H1 (cell line): ENCODE measurements around the gene GRAMD4. TPM values are rescaled to one million over a fixed set of nuclear protein-coding genes. Genes with fewer than 3 reads are reported as not detected.

Experiments used
- CTCF ChIA-PET: fragments of 300-600 bp; sonication (Branson Sonifier 250); formaldehyde crosslinking; loops from one replicate; lab custom pipeline; 2021; ENCODE audit not compliant: partially characterized antibody; lab: Charles Lee
- POLR2A ChIA-PET: fragments of 300-600 bp; sonication (Branson Sonifier 250); formaldehyde crosslinking; loops from one replicate; lab custom pipeline; 2021; ENCODE audit warnings: inconsistent platforms; ENCODE audit not compliant: partially characterized antibody; lab: Charles Lee
- DNase-seq, 2 experiments: peaks; one replicate each; pipeline versions ENCODE4 v3.0.0 to v3.0.0-alpha.2; 2010 to 2022; ENCODE audit warnings: low spot score in 2 of 2, low read depth in 1 of 2, mixed read lengths in 1 of 2
- FAIRE-seq: peaks from 2 replicates; lab custom pipeline; 2011; peaks lifted over from hg19 to GRCh38; lab: Jason Lieb, UNC
- H2AFZ ChIP-seq: 2 replicates; pipeline ENCODE4 v1.8.1; 2012; ENCODE audit warnings: low read length, inconsistent platforms
- H2AK5ac ChIP-seq: 2 replicates; pipeline ENCODE4 v1.6.1; 2013; ENCODE audit warnings: low read depth, low read length
- H2BK120ac ChIP-seq: replicated peaks from 2 replicates; pipeline ENCODE3; 2013; ENCODE audit warnings: low read depth, low read length, inconsistent platforms
- H2BK12ac ChIP-seq: 2 replicates; pipeline ENCODE4 v1.6.1; 2013; ENCODE audit warnings: low read depth, low read length
- H2BK15ac ChIP-seq: 2 replicates; pipeline ENCODE4 v1.6.1; 2013; ENCODE audit warnings: low read length
- H2BK20ac ChIP-seq: 2 replicates; pipeline ENCODE4 v1.6.1; 2013; ENCODE audit warnings: low read length
- H2BK5ac ChIP-seq: 2 replicates; pipeline ENCODE4 v1.6.1; 2013; ENCODE audit warnings: low read depth, low read length
- H3K14ac ChIP-seq: 2 replicates; pipeline ENCODE4 v1.6.1; 2013; ENCODE audit warnings: inconsistent platforms; ENCODE audit not compliant: insufficient read length
- H3K18ac ChIP-seq: 2 replicates; pipeline ENCODE4 v1.6.1; 2013; ENCODE audit warnings: low read length; ENCODE audit errors: extremely low read depth
- H3K23ac ChIP-seq: 2 replicates; pipeline ENCODE4 v1.6.1; 2013; ENCODE audit warnings: inconsistent platforms; ENCODE audit not compliant: insufficient read length
- H3K23me2 ChIP-seq: 2 replicates; pipeline ENCODE4 v1.6.1; 2013; ENCODE audit warnings: low read depth, low read length
- H3K27ac ChIP-seq: 2 replicates; pipeline ENCODE4 v1.6.1; 2011; ENCODE audit warnings: low read depth, low read length, inconsistent platforms
- H3K27me3 ChIP-seq, 4 experiments: replicated peaks in 1 of 4; 1 replicate in 1 of 4; 2 replicates in 3 of 4; pipeline versions ENCODE4 v1.6.1 to v1.8.1; 2011 to 2013; ENCODE audit warnings: low read length in 3 of 4, mild to moderate bottlenecking in 3 of 4, inconsistent platforms in 2 of 4, mixed read lengths in 2 of 4, moderate library complexity in 1 of 4; ENCODE audit not compliant: control insufficient read depth in 3 of 4, insufficient read depth in 3 of 4; ENCODE audit errors: extremely low read depth in 1 of 4
- H3K36me3 ChIP-seq, 4 experiments: 2 replicates each; pipeline versions ENCODE4 v1.6.1 to v1.8.1; 2011 to 2013; ENCODE audit warnings: mild to moderate bottlenecking in 4 of 4, low read length in 3 of 4, moderate library complexity in 2 of 4, control low read depth in 1 of 4, inconsistent platforms in 1 of 4; ENCODE audit not compliant: insufficient read depth in 4 of 4, control insufficient read depth in 2 of 4
- H3K4ac ChIP-seq: replicated peaks from 2 replicates; pipeline ENCODE3; 2013; ENCODE audit warnings: low read length, low read depth, mixed read lengths, inconsistent platforms; ENCODE audit not compliant: insufficient read length
- H3K4me1 ChIP-seq, 4 experiments: replicated peaks in 1 of 4; 1 replicate in 1 of 4; 2 replicates in 3 of 4; pipeline versions ENCODE4 v1.6.1 to v1.8.1; 2011 to 2013; ENCODE audit warnings: low read length in 3 of 4, inconsistent platforms in 2 of 4, mixed read lengths in 1 of 4; ENCODE audit not compliant: insufficient read depth in 4 of 4, control insufficient read depth in 3 of 4
- H3K4me2 ChIP-seq, 2 experiments: 2 replicates each; pipeline versions ENCODE4 v1.6.1 to v1.8.1; 2011 to 2013; ENCODE audit warnings: low read depth in 2 of 2, low read length in 2 of 2, control low read depth in 1 of 2, inconsistent platforms in 1 of 2, mild to moderate bottlenecking in 1 of 2; ENCODE audit not compliant: insufficient read depth in 1 of 2
- H3K4me3 ChIP-seq, 4 experiments: fragments of 200-600, 300-600 bp in 1 of 4; sonication (generic), shearing (Covaris generic), sonication (Bioruptor Twin) in 1 of 4; 2 replicates each; pipeline versions ENCODE4 v1.5.1 to v1.8.1; 2011 to 2016; ENCODE audit warnings: low read length in 4 of 4, low read depth in 3 of 4, control low read depth in 2 of 4, inconsistent platforms in 2 of 4, mild to moderate bottlenecking in 2 of 4, mixed read lengths in 1 of 4, moderate library complexity in 1 of 4; ENCODE audit not compliant: insufficient read depth in 2 of 4; ENCODE audit errors: extremely low read depth in 1 of 4
- H3K56ac ChIP-seq: replicated peaks from 2 replicates; pipeline ENCODE3; 2013; ENCODE audit warnings: low read depth, mild to moderate bottlenecking, mixed read lengths, low read length, inconsistent platforms; ENCODE audit not compliant: insufficient read length
- H3K79me1 ChIP-seq: 2 replicates; pipeline ENCODE4 v1.6.1; 2013; ENCODE audit warnings: low read depth, low read length, control low read depth
- H3K79me2 ChIP-seq, 2 experiments: 2 replicates each; pipeline versions ENCODE4 v1.6.1 to v1.8.1; 2012 to 2013; ENCODE audit warnings: low read length in 2 of 2, mild to moderate bottlenecking in 2 of 2, inconsistent platforms in 1 of 2; ENCODE audit not compliant: insufficient read depth in 2 of 2, control insufficient read depth in 1 of 2
- H3K9ac ChIP-seq, 4 experiments: replicated peaks in 1 of 4; 1 replicate in 1 of 4; 2 replicates in 3 of 4; pipeline versions ENCODE4 v1.6.1 to v1.8.1; 2011 to 2013; ENCODE audit warnings: low read depth in 3 of 4, low read length in 3 of 4, control low read depth in 2 of 4, mild to moderate bottlenecking in 2 of 4, moderate library complexity in 2 of 4, inconsistent platforms in 1 of 4; ENCODE audit errors: extremely low read depth in 1 of 4
- H3K9me3 ChIP-seq, 2 experiments: 2 replicates each; pipeline versions ENCODE4 v1.6.1 to v1.8.1; 2012 to 2013; ENCODE audit warnings: mild to moderate bottlenecking in 2 of 2, moderate library complexity in 2 of 2, control low read depth in 1 of 2, inconsistent platforms in 1 of 2, low read depth in 1 of 2, low read length in 1 of 2, mixed read lengths in 1 of 2; ENCODE audit not compliant: insufficient read depth in 2 of 2
- H4K20me1 ChIP-seq, 2 experiments: replicated peaks in 1 of 2; 2 replicates each; pipeline versions ENCODE3 to v1.8.1; 2011 to 2013; ENCODE audit warnings: inconsistent platforms in 2 of 2, low read length in 2 of 2, mild to moderate bottlenecking in 1 of 2; ENCODE audit not compliant: insufficient read depth in 2 of 2, control insufficient read depth in 1 of 2
- H4K5ac ChIP-seq: 2 replicates; pipeline ENCODE4 v1.6.1; 2013; ENCODE audit warnings: low read length, low read depth, mixed read lengths, inconsistent platforms; ENCODE audit not compliant: insufficient read length
- H4K8ac ChIP-seq: 2 replicates; pipeline ENCODE4 v1.8.0; 2013; ENCODE audit warnings: mild to moderate bottlenecking, moderate library complexity, low read length, inconsistent platforms; ENCODE audit not compliant: insufficient read depth; ENCODE audit errors: extremely low read depth
- H4K91ac ChIP-seq: replicated peaks from 2 replicates; pipeline ENCODE3; 2013; ENCODE audit warnings: low read length, mixed read lengths, inconsistent platforms; ENCODE audit not compliant: insufficient read length
- CREB1 ChIP-seq: IDR thresholded peaks from 2 replicates; pipeline ENCODE4 v1.6.1; 2012; ENCODE audit warnings: inconsistent platforms
- CTCF ChIP-seq, 3 experiments: IDR thresholded peaks; 1 replicate in 2 of 3; 2 replicates in 1 of 3; pipeline versions ENCODE4 v1.5.1 to v1.6.1; 2011; ENCODE audit warnings: low read length in 3 of 3, mild to moderate bottlenecking in 3 of 3, inconsistent platforms in 2 of 3, low read depth in 1 of 3, moderate library complexity in 1 of 3; ENCODE audit not compliant: insufficient read depth in 1 of 3; ENCODE audit errors: control extremely low read depth in 1 of 3
- JUN ChIP-seq: IDR thresholded peaks from 2 replicates; pipeline ENCODE4 v1.6.1; 2011; ENCODE audit warnings: low read depth, mild to moderate bottlenecking, improper control_type of control experiment, low read length
- KDM5A ChIP-seq: fragments of 200-600 bp; IDR thresholded peaks from 2 replicates; pipeline ENCODE4 v1.7.1; 2012; ENCODE audit warnings: mild to moderate bottlenecking, low read length, inconsistent platforms, mixed read lengths
- RBBP5 ChIP-seq: IDR thresholded peaks from 2 replicates; pipeline ENCODE4 v1.7.1; 2012; ENCODE audit warnings: low read depth, mild to moderate bottlenecking, inconsistent platforms, low read length, moderate library complexity, borderline replicate concordance
- SIRT6 ChIP-seq: IDR thresholded peaks from one replicate; pipeline ENCODE4 v1.7.1; 2012; ENCODE audit warnings: low read length, inconsistent platforms
- SP2 ChIP-seq: IDR thresholded peaks from 2 replicates; pipeline ENCODE4 v1.6.1; 2012; ENCODE audit warnings: mild to moderate bottlenecking, low read length, inconsistent platforms
- TAF7 ChIP-seq: optimal IDR thresholded peaks from 2 replicates; pipeline ENCODE3; 2011; ENCODE audit warnings: low read depth, mild to moderate bottlenecking, inconsistent platforms, low read length, moderate library complexity, borderline replicate concordance
- ZNF274 ChIP-seq: IDR thresholded peaks from 2 replicates; pipeline ENCODE4 v1.7.0; 2012; ENCODE audit warnings: low read length, borderline replicate concordance; ENCODE audit errors: extremely low read depth
- WGBS, 2 experiments: shearing (Covaris generic) in 1 of 2; methylation state at CpG; one replicate each; pipeline versions ENCODE4 v1.1.6 to v1.1.7; 2013 to 2015; ENCODE audit warnings: low lambda C conversion rate in 2 of 2, mixed read lengths in 2 of 2, inconsistent platforms in 1 of 2, low coverage in 1 of 2, missing lambda C conversion rate in 1 of 2; ENCODE audit not compliant: insufficient replicate concordance in 2 of 2, insufficient coverage in 1 of 2, insufficient read length in 1 of 2; ENCODE audit errors: extremely low coverage in 1 of 2, missing lambda C conversion rate in 1 of 2; 5-methylcytosine and 5-hydroxymethylcytosine counted together
- polyA plus RNA-seq, 7 experiments: library from polyadenylated mRNA; depleted of rRNA in 3 of 7; stranded (reverse) in 5 of 7; unstranded in 2 of 7; fragments of >200 nt in 5 of 7; fragments of 200-250 nt in 2 of 7; gene quantifications; 1 replicate in 5 of 7; 2 replicates in 1 of 7; 4 replicates in 1 of 7; pipeline versions ENCODE4 v1.2.1 to v1.2.3, GENCODE V29; 2011 to 2013; ENCODE audit warnings: missing spikeins in 2 of 7, mixed read lengths in 2 of 7
- total RNA-seq: library from RNA; stranded (reverse); fragmentation: NEBNext Ultra II Directional; extraction: Animal tissue kit (Norgen Biotek cat#: 25700); gene quantifications from 2 replicates; pipeline ENCODE4 v1.2.1, GENCODE V29; 2021

Gene GRAMD4
- total and polyA plus RNA-seq, 2 of the 8 experiments (the other 6 are each of a cell fraction or from before 2014, with no cell fraction given): 7.9 to 25.6 TPM

GRCh38 chr22:46726066-46726985, 106.1 kb downstream of the GRAMD4 start:
- Histone ChIP-seq H3K14ac (no peak overlapping the region), H3K9me3 (no peaks in the 10 kb centered on the region), H4K5ac (no peak overlapping the region), H3K9ac (no peak overlapping the region), H2BK120ac (no peak overlapping the region), H3K4me2 (no peak overlapping the region), H2AFZ (no peak overlapping the region), H3K4ac (no peak overlapping the region), H3K23ac (no peak overlapping the region), H4K20me1 (peaks cover 0 to 32% of the 10 kb centered on the region in 2 experiments), H3K56ac (no peak overlapping the region), H2BK20ac (no peak overlapping the region), H3K23me2 (0 out of 2 replicates have a peak, but pooled peaks cover 1% of the 10 kb centered on the region), H3K79me2 (peaks cover 0 to 20% of the 10 kb centered on the region in 2 experiments; a peak in 3 of 4 replicates), H2AK5ac (no peak overlapping the region), H3K27me3 (no peaks in the 10 kb centered on the region), H3K27ac (no peak overlapping the region), H3K36me3 (no peaks in the 10 kb centered on the region), H4K8ac (no peak overlapping the region), H4K91ac (no peak overlapping the region), H3K18ac (no peak overlapping the region), H2BK12ac (no peak overlapping the region), H3K79me1 (peaks cover 18% of the 10 kb centered on the region), H3K4me3 (no peak overlapping the region), H2BK5ac (no peak overlapping the region), H3K4me1 (peaks cover 0 to 4% (median 3%) of the 10 kb centered on the region in 4 experiments; a peak in 6 of 7 replicates), H2BK15ac (no peak overlapping the region)
- FAIRE-seq (no peak), DNase-seq (no peak)
- ChIA-PET CTCF (interaction anchor here (1.4 to 2.3 kb wide), 2 partner anchors 77 to 163 kb away, joined by 6 to 7 read pairs; no protein-coding TSS in a partner anchor), POLR2A (interaction anchor here (1.6 kb wide), 1 partner anchor 36 kb away, joined by 5 read pairs; the partner anchor contains the start of gene TBC1D22A)
- 88% methylated on average over 37 of the region's 38 CpGs; no CpG with 5 or more reads in 1 of the 2 experiments for WGBS, 2 experiments
- TF ChIP-seq CTCF (IDR thresholded peaks at IDR 0.05; ENCODE audit: control extremely low read depth in 1 of 3, insufficient read depth in 1 of 3, low read depth in 1 of 3, low read length in 3 of 3) (no peak), SIRT6 (no peak), RBBP5 (no peak), KDM5A (no peak), TAF7 (no peak), ZNF274 (no peak), CREB1 (no peak), SP2 (no peak), JUN (no peak)
